Measurements from ENCODE around the gene SGPP2. TPM values are rescaled to one million over a fixed set of nuclear protein-coding genes. Genes with fewer than 3 reads are reported as not detected.

The SGPP2 gene
- total and polyA plus RNA-seq, 2 of the 4 experiments (the other 2 are of a cell fraction) = not detected

DNA sequence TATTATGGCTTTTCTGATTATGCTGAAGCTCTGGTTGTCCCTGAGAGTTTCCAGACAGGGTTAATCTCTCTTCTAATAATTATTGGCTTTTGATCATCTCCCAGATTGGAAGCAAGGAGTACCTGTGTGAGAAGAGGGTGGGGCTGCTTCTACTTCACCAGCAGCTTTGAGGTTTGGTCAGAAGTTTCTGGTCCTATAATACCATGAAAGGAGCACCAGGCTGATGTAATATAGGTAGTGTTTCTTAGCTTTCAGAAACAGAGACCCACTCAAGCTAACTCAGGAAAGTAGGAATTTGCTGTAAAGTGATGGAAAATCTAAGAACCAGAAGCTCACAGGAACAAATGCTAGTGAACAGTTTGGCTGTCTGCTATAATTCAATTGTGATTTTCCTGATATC is 57.6 kb downstream of the SGPP2 start:
- DNase-seq (no peak), ATAC-seq (ENCODE audit: low read depth) (no peak)
- Histone ChIP-seq H3K27me3 (ENCODE audit: control insufficient read depth, insufficient read depth, low read length) (peaks cover 2% of the 10 kb centered on the region; the same call in 1 of the 2 replicates), H3K9me1 (ENCODE audit: insufficient read depth, low read length) (no peaks in the 10 kb centered on the region), H3K18ac (ENCODE audit: low read depth, low read length) (no peak overlapping the region), H3K9ac (ENCODE audit: low read depth, low read length) (no peak overlapping the region), H3K56ac (ENCODE audit: extremely low read depth, insufficient read depth, low read length) (no peak overlapping the region), H2BK15ac (ENCODE audit: low read depth, low read length) (no peak overlapping the region), H3K4me2 (ENCODE audit: low read depth, low read length) (no peak overlapping the region), H2BK120ac (ENCODE audit: low read depth, low read length) (no peak overlapping the region), H3K36me3 (ENCODE audit: control insufficient read depth, insufficient read depth, low read length) (no peaks in the 10 kb centered on the region), H2AFZ (replicated peaks; ENCODE audit: low read length, poor library complexity) (no peak overlapping the region), H3K4ac (ENCODE audit: low read depth, low read length) (no peak overlapping the region), H4K8ac (ENCODE audit: low read depth in 2 of 2, low read length in 2 of 2) (no peak overlapping the region), H4K20me1 (ENCODE audit: insufficient read depth, low read length) (no peaks in the 10 kb centered on the region), H2BK5ac (ENCODE audit: low read depth, low read length, poor library complexity, severe bottlenecking) (no peak overlapping the region), H2AK5ac (ENCODE audit: low read depth, low read length) (no peak overlapping the region), H3K4me1 (ENCODE audit: control insufficient read depth, insufficient read depth, low read length) (no peaks in the 10 kb centered on the region), H3K79me1 (ENCODE audit: low read depth in 1 of 2, low read length in 2 of 2) (no peaks in the 10 kb centered on the region), H3K9me3 (ENCODE audit: control insufficient read depth, insufficient read depth, low read length) (no peaks in the 10 kb centered on the region), H3K23ac (ENCODE audit: low read depth, low read length) (no peak overlapping the region), H2BK20ac (ENCODE audit: low read depth, low read length) (no peak overlapping the region), H3K27ac (ENCODE audit: insufficient read depth, low read length) (no peak overlapping the region), H3K4me3 (ENCODE audit: insufficient read depth, low read depth, low read length) (no peak overlapping the region), H4K91ac (ENCODE audit: insufficient read depth, low read depth, low read length) (no peak overlapping the region), H4K5ac (ENCODE audit: low read depth, low read length) (no peak overlapping the region), H2AK9ac (replicated peaks; ENCODE audit: low read depth, low read length, poor library complexity) (no peak overlapping the region), H3K14ac (replicated peaks; ENCODE audit: low read depth, low read length) (no peak overlapping the region)
- intact Hi-C loops (cut with micrococcal nuclease) (no loop called here), dilution Hi-C loops (cut with HindIII; ENCODE audit: low sequenced_read_pairs, unreplicated experiment) (no loop called here), in situ Hi-C loops (cut with MboI; ENCODE audit: low sequenced_read_pairs) (no loop called here)
- ChIA-PET CTCF (no interaction called here), POLR2A (ENCODE audit: unreplicated experiment) (no interaction called here)
- BruUV-seq (replicated peaks) = no TSS peak
- no peak for TF ChIP-seq MXI1 (IDR thresholded peaks at IDR 0.05; ENCODE audit: borderline replicate concordance, low read depth, low read length)
- no peak for TF ChIP-seq MAZ (IDR thresholded peaks at IDR 0.05; ENCODE audit: borderline replicate concordance, low read depth, low read length)
- no peak for TF ChIP-seq SMC3 (IDR thresholded peaks at IDR 0.05; ENCODE audit: low read depth, low read length)
- TF ChIP-seq, protein P1, sequence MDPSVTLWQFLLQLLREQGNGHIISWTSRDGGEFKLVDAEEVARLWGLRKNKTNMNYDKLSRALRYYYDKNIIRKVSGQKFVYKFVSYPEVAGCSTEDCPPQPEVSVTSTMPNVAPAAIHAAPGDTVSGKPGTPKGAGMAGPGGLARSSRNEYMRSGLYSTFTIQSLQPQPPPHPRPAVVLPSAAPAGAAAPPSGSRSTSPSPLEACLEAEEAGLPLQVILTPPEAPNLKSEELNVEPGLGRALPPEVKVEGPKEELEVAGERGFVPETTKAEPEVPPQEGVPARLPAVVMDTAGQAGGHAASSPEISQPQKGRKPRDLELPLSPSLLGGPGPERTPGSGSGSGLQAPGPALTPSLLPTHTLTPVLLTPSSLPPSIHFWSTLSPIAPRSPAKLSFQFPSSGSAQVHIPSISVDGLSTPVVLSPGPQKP (IDR thresholded peaks at IDR 0.05; ENCODE audit: borderline replicate concordance, low read depth, low read length) = no peak
- no peak for TF ChIP-seq POLR2A (IDR thresholded peaks at IDR 0.05; ENCODE audit: low read depth, low read length)
- TF ChIP-seq FOS (IDR thresholded peaks at IDR 0.05; ENCODE audit: low read depth, low read length) = no peak
- no peak for TF ChIP-seq RFX5 (IDR thresholded peaks at IDR 0.05; ENCODE audit: low read depth, low read length)
- no peak for TF ChIP-seq NFE2L2 (IDR thresholded peaks at IDR 0.05; ENCODE audit: low read depth, low read length)
- no peak for TF ChIP-seq MAFK (IDR thresholded peaks at IDR 0.05; ENCODE audit: low read depth, low read length)
- TF ChIP-seq, protein P2, sequence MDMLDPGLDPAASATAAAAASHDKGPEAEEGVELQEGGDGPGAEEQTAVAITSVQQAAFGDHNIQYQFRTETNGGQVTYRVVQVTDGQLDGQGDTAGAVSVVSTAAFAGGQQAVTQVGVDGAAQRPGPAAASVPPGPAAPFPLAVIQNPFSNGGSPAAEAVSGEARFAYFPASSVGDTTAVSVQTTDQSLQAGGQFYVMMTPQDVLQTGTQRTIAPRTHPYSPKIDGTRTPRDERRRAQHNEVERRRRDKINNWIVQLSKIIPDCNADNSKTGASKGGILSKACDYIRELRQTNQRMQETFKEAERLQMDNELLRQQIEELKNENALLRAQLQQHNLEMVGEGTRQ (IDR thresholded peaks at IDR 0.05; ENCODE audit: low read depth, low read length) = no peak
- TF ChIP-seq, protein P3, sequence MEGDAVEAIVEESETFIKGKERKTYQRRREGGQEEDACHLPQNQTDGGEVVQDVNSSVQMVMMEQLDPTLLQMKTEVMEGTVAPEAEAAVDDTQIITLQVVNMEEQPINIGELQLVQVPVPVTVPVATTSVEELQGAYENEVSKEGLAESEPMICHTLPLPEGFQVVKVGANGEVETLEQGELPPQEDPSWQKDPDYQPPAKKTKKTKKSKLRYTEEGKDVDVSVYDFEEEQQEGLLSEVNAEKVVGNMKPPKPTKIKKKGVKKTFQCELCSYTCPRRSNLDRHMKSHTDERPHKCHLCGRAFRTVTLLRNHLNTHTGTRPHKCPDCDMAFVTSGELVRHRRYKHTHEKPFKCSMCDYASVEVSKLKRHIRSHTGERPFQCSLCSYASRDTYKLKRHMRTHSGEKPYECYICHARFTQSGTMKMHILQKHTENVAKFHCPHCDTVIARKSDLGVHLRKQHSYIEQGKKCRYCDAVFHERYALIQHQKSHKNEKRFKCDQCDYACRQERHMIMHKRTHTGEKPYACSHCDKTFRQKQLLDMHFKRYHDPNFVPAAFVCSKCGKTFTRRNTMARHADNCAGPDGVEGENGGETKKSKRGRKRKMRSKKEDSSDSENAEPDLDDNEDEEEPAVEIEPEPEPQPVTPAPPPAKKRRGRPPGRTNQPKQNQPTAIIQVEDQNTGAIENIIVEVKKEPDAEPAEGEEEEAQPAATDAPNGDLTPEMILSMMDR (conservative IDR thresholded peaks at IDR 0.05; ENCODE audit: low read depth, low read length) = no peak
- no peak for TF ChIP-seq RCOR1 (IDR thresholded peaks at IDR 0.05; ENCODE audit: insufficient replicate concordance, low read length)
- TF ChIP-seq CEBPB (IDR thresholded peaks at IDR 0.05; ENCODE audit: low read depth, low read length) = no peak
- TF ChIP-seq CHD1 (IDR thresholded peaks at IDR 0.05; ENCODE audit: low read depth, low read length) = no peak
- TF ChIP-seq RAD21 (IDR thresholded peaks at IDR 0.05; ENCODE audit: low read length) = no peak
- no peak for TF ChIP-seq BHLHE40 (IDR thresholded peaks at IDR 0.05; ENCODE audit: low read depth, low read length)

All from IMR-90 (cell line).